ENCODE results near the gene PHIP. TPM values are rescaled to one million over a fixed set of nuclear protein-coding genes. Genes with fewer than 3 reads are reported as not detected.

The PHIP gene
- polyA plus RNA-seq, 1 experiment = 3.1 TPM

GRCh38 chr6:79045966-79046365 is 32.1 kb downstream of the PHIP start:
- TF ChIP-seq CTCF (IDR thresholded peaks at IDR 0.05; ENCODE audit: insufficient read depth, low read depth, low read length) = no peak
- H3K36me3 ChIP-seq (ENCODE audit: control insufficient read depth, insufficient read depth, low read length) = no peaks in the 10 kb centered on the region
- CTCF ChIA-PET = interaction anchor here (0.6 kb wide), 1 partner anchor 30 kb away, joined by 3 read pairs; no protein-coding TSS in a partner anchor
- H3K4me3 ChIP-seq (ENCODE audit: low read depth, low read length) = no peak overlapping the region
- H3K27me3 ChIP-seq (ENCODE audit: control insufficient read depth, insufficient read depth, low read length) = no peaks in the 10 kb centered on the region
- no peak for DNase-seq (ENCODE audit: low read depth)
- POLR2A ChIA-PET = no interaction called here

GRCh38 chr6:79042799-79043126 is 35.3 kb downstream of the PHIP start:
- no peak for TF ChIP-seq CTCF (IDR thresholded peaks at IDR 0.05; ENCODE audit: insufficient read depth, low read depth, low read length)
- Histone ChIP-seq H3K36me3 (ENCODE audit: control insufficient read depth, insufficient read depth, low read length) (peaks cover 2% of the 10 kb centered on the region; the same call in 1 of the 2 replicates), H3K27me3 (ENCODE audit: control insufficient read depth, insufficient read depth, low read length) (no peaks in the 10 kb centered on the region), H3K4me3 (ENCODE audit: low read depth, low read length) (no peak overlapping the region)
- no peak for DNase-seq (ENCODE audit: low read depth)
- ChIA-PET CTCF (no interaction called here), POLR2A (no interaction called here)

- Histone ChIP-seq H3K27me3 (ENCODE audit: control insufficient read depth, insufficient read depth, low read length) (no peaks in the 10 kb centered on the region), H3K4me3 (ENCODE audit: low read depth, low read length) (no peak overlapping the region), H3K36me3 (ENCODE audit: control insufficient read depth, insufficient read depth, low read length) (peaks cover 2% of the 10 kb centered on the region; the same call in 1 of the 2 replicates)
- POLR2A ChIA-PET = no interaction called here
- DNase-seq (ENCODE audit: low read depth) = no peak
- no peak for TF ChIP-seq CTCF (IDR thresholded peaks at IDR 0.05; ENCODE audit: insufficient read depth, low read depth, low read length)
- CTCF ChIA-PET = no interaction called here
These were observed 35.8 kb downstream of the PHIP start for GRCh38 chr6:79042088-79042798.

- Histone ChIP-seq H3K4me3 (ENCODE audit: low read depth, low read length) (no peak overlapping the region), H3K27me3 (ENCODE audit: control insufficient read depth, insufficient read depth, low read length) (no peaks in the 10 kb centered on the region), H3K36me3 (ENCODE audit: control insufficient read depth, insufficient read depth, low read length) (peaks cover 2% of the 10 kb centered on the region; the same call in 1 of the 2 replicates)
- DNase-seq (ENCODE audit: low read depth) = no peak
- TF ChIP-seq CTCF (IDR thresholded peaks at IDR 0.05; ENCODE audit: insufficient read depth, low read depth, low read length) = no peak
- ChIA-PET CTCF (no interaction called here), POLR2A (no interaction called here)
These were observed 38.0 kb downstream of the PHIP start for GRCh38 chr6:79040083-79040482.

- ChIA-PET CTCF (no interaction called here), POLR2A (no interaction called here)
- no peak for TF ChIP-seq CTCF (IDR thresholded peaks at IDR 0.05; ENCODE audit: insufficient read depth, low read depth, low read length)
- DNase-seq (ENCODE audit: low read depth) = no peak
- no peaks in the 10 kb centered on the region for H3K27me3 ChIP-seq (ENCODE audit: control insufficient read depth, insufficient read depth, low read length)
- H3K4me3 ChIP-seq (ENCODE audit: low read depth, low read length) = no peak overlapping the region
- peaks cover 2% of the 10 kb centered on the region; the same call in 1 of the 2 replicates for H3K36me3 ChIP-seq (ENCODE audit: control insufficient read depth, insufficient read depth, low read length)
These were observed 40.0 kb downstream of the PHIP start for GRCh38 chr6:79038061-79038460.

All from BJ (cell line).